Colon (tissue), 2 donors: ENCODE data around the gene AGBL1.

Experiments
- FAIRE-seq: peaks from 2 replicates; lab custom pipeline; 2012; peaks lifted over from hg19 to GRCh38; lab: Jason Lieb, UNC
- donor health status: control.
- donor health status: control.

The AGBL1 gene

DNA sequence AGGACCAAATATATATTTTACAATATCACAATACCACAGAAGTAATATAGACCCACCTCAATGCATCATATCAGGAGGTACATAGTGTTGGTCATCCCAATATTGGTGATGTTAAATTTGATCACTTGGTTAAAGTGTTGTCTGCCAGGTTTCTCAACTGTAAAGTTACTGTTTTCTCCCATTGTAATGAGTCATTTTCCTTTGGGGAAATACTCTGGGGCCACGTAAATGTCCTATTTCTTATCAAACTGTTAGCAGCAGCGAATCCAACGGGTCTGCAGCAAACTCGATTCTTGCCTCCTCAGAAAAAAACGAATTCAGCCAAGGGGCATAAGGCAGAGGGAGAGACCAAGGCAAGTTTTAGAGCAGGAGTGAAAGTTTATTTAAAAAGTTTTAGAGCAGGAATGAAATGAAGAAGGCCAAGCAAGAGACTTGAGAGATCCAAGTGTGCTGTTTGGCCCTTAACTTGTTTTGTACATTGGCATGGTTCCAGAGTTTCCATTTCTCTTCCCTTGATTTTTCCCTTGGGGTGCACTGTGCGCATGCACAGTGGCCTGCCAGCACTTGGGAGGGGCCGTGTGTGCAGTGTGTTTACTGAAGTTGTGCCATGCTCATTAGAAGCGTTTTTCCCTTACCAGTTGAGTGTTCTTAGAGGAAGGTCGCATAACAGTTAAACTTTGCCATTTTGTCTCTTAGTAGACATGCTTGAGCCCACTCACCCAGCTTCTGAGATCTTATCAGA lies 512.5 kb downstream of the AGBL1 start:
- no peak for FAIRE-seq

DNA sequence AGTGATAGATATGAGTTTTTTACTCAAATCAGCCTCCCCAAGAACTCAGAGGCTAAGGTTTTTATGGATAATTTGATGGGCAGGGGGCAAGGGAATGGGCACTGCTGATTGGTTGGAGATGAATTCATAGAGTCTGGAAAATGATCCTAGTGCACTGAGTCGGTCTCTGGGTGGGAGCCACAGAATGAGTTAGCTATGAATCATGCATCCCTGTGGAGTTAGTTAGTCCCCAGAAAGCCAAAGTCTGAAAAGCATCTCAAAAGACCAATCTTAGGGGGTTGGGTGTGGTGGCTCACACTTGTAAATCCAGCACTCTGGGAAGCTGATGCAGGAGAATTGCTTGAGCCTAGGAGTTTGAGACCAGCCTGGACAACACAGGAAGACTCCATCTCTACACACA lies 516.1 kb downstream of the AGBL1 start:
- FAIRE-seq, result no peak

DNA sequence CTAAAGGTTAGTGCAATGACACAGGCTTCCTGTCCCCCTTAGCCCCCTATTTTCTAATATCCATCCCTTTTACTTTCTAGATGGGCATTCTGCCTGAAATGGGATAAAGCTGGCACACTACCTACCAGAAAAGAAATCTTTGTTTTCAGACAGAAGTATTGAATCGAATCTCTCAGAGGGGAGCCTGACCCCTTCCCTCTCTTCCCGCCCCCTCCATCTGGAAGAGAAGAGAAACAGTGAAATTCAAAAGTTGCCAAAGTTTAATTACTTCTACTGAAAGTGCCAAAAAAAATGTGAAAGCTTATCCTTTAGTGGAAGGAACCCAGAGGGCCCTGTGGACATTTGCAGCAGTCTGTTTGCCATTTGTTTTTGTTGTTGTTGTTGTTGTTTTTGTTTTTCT lies 523.8 kb downstream of the AGBL1 start:
- no peak for FAIRE-seq

DNA sequence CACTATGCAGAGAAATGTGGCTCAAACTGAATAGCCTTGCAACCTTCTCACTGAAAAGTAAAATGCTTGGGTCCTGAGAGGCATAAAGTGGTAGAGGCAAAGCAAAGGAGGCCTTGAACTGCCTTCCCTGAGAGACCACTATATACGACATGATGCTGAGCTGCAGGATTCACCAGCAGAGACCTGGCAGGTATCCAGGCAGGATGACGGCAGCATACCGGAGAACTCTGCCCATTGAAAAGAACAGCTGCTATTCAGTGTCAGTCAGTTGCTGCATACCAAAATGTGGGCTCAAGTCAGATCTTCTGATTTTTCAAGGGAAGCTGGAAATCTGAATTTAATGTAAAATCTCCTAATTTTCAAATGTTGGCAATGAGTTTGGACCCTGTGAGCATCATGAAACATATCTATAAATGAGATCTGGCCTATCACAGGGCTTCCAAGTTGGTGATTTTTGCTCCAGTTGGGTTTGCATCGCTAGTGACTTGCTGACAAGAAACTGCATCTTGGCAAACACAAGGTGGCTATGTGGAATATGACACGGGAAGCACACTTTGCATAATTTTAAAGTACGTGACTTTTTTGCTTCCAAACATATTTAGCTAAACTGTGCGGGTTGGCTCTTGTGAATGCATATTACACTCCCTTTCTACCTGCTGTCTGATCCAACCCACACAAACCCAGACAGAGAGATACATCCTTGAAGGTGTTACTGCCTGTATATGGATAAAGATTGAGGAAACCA lies 529.0 kb downstream of the AGBL1 start:
- no peak for FAIRE-seq

DNA sequence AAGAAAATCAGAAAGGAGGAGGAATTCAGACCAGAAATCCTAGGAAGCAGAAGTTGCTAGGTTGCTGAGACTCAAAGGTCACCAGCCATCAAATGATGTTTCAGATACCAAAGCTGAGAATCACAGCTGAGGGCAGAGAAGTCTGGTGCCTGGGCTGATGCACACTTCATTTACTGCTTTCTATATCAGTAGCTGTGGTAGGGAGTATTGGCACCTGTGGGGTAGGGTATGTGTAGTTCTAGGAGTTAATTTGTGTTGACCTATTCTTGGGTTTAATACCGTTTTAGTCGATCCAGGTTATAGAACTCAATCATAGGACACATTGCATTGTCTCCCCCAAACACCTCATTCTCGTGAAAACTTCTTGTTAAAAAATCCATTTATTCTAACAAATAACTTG lies 529.6 kb downstream of the AGBL1 start:
- no peak for FAIRE-seq

- FAIRE-seq, result no peak
Observed at GRCh38 chr15:86610038-86610437, 530.4 kb downstream of the AGBL1 start.

DNA sequence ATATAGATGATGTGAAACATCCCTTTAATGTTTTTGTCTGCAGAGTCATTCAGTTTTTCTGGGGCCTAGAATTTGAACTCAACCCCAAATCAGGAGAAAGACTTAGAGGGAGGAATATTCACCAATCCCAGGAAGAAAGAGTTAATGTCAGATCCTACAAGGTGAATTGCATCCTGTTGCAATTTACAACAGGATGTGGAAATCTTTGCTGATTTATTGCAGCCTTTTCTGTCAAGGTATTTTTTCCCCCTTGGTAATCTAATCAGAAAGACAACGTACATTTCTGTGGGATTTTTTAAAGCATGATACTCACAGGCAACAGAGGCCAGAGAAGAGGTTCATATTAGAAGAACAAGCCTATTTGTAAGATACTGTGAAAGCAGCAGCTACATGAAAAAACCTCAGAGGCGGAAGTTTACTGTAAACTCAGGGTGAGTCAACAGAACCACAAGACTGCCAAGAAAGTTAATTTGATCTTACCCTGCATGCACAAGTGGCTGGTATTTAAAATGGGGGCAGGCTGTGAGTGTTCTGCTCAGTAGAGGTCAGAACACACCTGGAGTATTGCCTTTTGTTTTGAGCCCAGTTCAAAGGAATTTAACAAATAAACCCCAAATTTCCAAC lies 531.9 kb downstream of the AGBL1 start:
- FAIRE-seq, result no peak

DNA sequence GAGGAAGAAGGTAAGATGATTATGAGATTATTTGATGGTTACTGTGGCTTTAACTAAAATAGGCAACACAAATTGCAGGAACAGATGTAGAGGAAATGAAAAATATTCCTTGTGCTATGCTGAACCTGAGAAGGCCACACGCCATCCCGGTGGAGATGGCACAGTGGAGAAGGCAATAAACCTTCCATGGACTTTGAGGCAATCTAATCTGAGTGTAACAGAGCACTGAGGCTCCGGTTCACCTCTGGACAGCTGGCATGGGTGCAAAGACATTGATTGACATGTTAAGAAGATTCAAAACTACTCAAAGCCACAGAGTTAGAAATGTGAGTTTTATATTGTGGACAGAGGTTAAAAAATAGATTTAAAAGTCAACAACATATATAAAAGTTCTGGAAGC lies 535.7 kb downstream of the AGBL1 start:
- FAIRE-seq, result no peak

DNA sequence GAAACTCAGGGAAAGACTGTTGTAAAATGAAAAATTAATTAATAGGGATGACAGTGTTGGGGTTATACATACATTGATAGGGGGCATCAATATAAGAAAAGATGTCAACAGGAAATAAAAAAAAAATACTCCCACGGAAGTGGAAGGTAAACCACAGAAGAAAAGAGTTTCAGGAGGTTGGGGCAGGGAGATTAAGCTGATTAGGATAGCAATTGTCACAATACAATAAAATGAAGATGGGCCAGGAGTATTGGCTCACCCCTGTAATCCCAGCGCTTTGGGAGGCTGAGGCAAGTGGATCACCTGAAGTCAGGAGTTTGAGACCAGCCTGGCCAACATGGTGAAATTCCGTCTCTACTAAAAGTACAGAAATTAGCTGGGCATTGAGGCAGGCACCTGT lies 536.1 kb downstream of the AGBL1 start:
- FAIRE-seq, result no peak

GRCh38 chr15:86616771-86617170 lies 537.1 kb downstream of the AGBL1 start:
- no peak for FAIRE-seq

DNA sequence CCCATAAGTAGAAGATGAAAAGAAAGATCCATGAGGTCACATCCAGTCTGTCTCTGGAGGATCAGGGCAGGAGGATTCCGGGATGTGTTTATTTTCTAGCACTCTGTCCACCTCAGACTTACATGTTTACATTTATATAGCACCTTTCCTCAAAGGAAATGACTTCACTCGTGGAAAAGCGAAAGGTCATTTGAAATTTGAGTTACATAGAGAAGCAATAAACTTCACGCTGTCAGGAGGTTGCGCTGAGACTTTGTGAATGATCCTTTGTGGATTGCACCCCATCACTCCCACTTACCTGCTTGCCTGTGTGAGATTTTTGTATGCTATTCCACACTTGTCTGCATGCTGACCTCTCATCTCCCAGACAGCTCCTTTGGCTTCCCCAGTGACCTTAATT lies 540.5 kb downstream of the AGBL1 start:
- FAIRE-seq, result no peak

DNA sequence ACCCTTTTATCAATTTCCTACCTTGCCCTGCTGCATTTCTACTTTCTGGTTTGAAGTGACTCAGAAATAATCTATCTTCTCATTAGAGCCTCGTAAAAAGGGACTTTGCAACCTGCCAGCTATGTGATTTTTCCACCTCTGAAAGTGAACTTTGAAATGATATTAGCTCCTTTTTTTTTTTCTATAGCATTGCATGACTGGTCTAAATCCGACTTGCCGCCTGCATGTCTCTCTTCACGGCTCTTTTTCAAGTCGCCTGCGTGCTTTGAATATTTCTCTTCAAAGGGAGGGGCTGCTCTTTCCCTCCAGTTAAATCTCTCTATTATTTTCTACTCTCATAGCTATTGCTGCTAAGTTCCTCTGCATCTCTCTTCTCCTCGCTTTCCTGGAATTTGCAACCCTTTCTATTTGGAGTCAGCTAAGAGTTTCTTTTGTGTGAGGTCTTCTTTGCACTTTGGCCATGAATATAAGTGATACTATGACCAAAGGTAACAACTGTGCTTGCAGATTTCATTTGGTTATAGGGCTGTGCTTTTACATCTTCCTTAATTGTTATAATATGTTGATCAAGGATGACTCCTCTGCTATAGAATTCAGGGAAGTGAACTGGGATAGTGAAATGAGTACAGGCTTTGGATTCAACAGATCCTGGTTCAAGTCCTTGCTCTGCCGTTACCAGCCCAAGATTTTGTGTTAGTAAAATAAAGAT lies 541.1 kb downstream of the AGBL1 start:
- no peak for FAIRE-seq

GRCh38 chr15:86623236-86623635 lies 543.6 kb downstream of the AGBL1 start:
- no peak for FAIRE-seq

DNA sequence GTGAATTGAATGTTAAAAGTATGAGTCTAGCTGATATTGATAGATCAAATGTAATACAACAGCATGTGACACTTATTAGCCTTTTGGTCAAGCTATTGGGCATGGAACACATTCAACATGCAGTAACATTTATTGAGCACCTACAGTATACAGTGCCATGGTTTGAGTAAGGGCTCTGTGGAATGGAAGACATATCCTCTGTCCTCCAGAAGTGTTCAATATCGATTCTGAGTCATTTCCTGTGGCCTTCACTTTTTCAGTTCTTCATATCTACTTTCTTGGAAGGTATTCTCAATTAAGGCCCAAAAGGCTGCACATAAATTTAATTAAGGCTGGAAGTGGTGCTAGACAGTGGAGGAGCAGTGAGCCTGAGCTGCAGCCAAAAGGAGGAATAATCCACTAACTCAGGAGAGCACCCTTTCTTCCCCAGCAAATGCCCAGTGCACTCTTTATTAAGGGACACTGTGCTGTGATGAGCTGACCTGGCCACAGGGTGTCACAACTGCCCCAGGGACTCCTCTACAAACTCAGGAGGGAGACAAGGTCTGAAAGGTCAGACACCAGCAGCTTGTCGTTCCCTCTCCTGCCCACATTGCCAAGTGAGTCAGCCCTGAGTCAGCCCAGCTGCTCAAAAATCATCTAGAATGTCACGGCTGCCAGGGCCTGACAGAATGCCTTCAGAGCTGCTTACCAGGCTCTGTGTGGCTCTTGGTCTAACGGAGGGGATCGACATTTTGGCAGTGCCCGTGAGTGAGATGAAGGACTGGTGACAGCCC lies 544.8 kb downstream of the AGBL1 start:
- no peak for FAIRE-seq

- FAIRE-seq, result peak; percentile 21
Observed at GRCh38 chr15:86629409-86630356, 550.0 kb downstream of the AGBL1 start.

DNA sequence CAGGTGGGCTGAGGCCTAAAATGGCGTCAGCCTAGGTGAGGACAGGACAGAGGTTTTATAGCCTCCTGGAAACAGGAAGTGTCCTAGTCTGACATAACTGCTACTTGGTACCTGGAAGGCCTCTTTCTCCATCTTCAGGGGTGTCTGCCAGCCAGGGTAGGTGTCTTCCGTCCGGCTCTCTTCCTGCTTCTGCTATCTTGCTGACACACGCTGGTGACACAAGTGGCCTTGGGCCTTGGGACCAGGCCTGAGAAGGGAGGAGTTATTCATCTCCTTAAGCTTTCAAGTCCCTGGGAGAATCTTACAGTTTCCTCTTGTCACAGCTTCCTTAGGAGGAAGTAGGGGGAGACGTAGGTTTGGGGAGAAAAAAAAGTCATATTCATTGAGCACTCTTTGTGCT lies 551.3 kb downstream of the AGBL1 start:
- FAIRE-seq, result no peak

DNA sequence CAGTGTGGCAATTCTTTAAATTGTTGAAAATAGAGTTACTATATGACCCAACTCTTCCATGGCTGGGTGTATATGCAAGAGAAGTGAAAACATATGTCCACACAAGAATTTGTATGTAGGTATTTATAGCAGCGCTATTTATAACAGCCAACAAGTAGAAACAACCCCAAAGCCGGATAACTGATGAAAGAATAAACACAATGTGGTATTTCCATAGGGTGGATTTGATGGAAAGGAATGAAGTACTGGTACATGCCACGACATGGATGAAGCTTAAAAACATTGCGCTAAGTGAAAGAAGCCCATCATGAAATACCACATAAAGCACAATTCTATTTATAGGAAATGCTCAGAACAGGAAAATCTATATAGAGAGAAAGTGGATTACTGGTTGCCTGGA lies 554.5 kb downstream of the AGBL1 start:
- FAIRE-seq, result no peak

- FAIRE-seq, result no peak
Observed at GRCh38 chr15:86634992-86635638, 555.4 kb downstream of the AGBL1 start.

- FAIRE-seq, result no peak
Observed at GRCh38 chr15:86644339-86644738, 564.7 kb downstream of the AGBL1 start.

DNA sequence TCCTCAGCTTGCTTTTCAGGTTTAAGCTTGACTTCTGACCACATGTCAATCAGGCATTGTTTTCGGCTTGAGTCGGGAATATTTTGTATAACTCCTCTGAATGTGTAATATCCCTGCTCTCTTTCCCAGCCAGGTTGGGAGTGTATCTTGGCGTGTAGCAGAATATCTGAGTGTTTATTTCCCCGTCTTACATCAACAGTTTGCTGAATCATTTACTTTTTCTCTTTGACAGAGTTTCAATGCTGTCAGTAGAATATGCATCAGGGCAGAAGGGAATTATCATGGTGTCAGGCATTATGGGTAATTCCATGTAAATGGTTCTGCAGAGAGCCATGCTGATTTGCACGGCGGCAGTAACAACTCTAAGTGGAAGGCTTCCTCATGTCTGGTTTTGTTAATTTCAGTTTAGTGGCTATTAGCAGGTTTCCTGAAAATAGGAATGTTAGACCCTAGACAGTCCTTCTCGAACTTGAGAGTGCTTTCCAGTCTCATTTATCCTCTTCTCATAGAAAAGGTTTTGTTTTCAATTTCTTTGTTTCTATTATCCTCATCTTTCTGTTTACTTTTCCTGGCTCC lies 566.3 kb downstream of the AGBL1 start:
- no peak for FAIRE-seq
